Neutrophil (primary cell): Measurements from ENCODE around the gene L3MBTL3.
"Not testable (repeated sequence)": the region's sequence is repeated elsewhere in the genome, so short reads cannot be mapped to it uniquely, and the experiment has no call there.

Source experiments
- H3K27ac ChIP-seq: fragments of 200-600 bp; sonication (generic); 2 replicates; pipeline ENCODE4 v1.5.1; 2016; ENCODE audit warnings: mild to moderate bottlenecking, moderate library complexity
- H3K27me3 ChIP-seq: fragments of 200-600 bp; sonication (generic); 2 replicates; pipeline ENCODE4 v1.6.0; 2016; ENCODE audit warnings: mild to moderate bottlenecking
- H3K36me3 ChIP-seq: fragments of 200-600 bp; sonication (generic); 2 replicates; pipeline ENCODE4 v1.5.1; 2017
- H3K4me1 ChIP-seq, 2 experiments: fragments of 200-600 bp in 1 of 2; sonication (generic) in 1 of 2; 1 replicate in 1 of 2; 2 replicates in 1 of 2; pipeline versions ENCODE4 v1.5.1 to v1.6.1; 2013 to 2016; ENCODE audit warnings: low read depth in 1 of 2, low read length in 1 of 2, mild to moderate bottlenecking in 1 of 2, moderate library complexity in 1 of 2; ENCODE audit not compliant: control insufficient read depth in 1 of 2, insufficient read depth in 1 of 2
- H3K4me3 ChIP-seq, 2 experiments: fragments of 200-600 bp in 1 of 2; sonication (generic) in 1 of 2; 1 replicate in 1 of 2; 2 replicates in 1 of 2; pipeline ENCODE4 v1.5.1; 2013 to 2016; ENCODE audit warnings: low read depth in 1 of 2, low read length in 1 of 2, mild to moderate bottlenecking in 1 of 2, moderate library complexity in 1 of 2
- H3K9me3 ChIP-seq: fragments of 200-600 bp; sonication (generic); 2 replicates; pipeline ENCODE4 v1.5.1; 2016
- CTCF ChIP-seq: fragments of 200-600 bp; sonication (generic); IDR thresholded peaks from 2 replicates; pipeline ENCODE4 v1.5.1; 2016; ENCODE audit warnings: antibody characterized with exemption

Gene L3MBTL3

GRCh38 chr6:130164251-130164650 lies 145.9 kb downstream of the L3MBTL3 start:
- TF ChIP-seq CTCF: no peak
- H3K27me3 ChIP-seq: no peaks in the 10 kb centered on the region
- no peak overlapping the region for H3K4me3 ChIP-seq
- no peak overlapping the region for H3K27ac ChIP-seq
- no peaks in the 10 kb centered on the region for H3K9me3 ChIP-seq
- no peaks in the 10 kb centered on the region for H3K4me1 ChIP-seq
- no peaks in the 10 kb centered on the region for H3K36me3 ChIP-seq

GRCh38 chr6:130167655-130168054 lies 149.3 kb downstream of the L3MBTL3 start:
- H3K4me3 ChIP-seq: no peak overlapping the region
- TF ChIP-seq CTCF: no peak
- H3K36me3 ChIP-seq: no peaks in the 10 kb centered on the region
- no peak overlapping the region for H3K27ac ChIP-seq
- H3K9me3 ChIP-seq: no peaks in the 10 kb centered on the region
- no peaks in the 10 kb centered on the region for H3K27me3 ChIP-seq
- no peaks in the 10 kb centered on the region for H3K4me1 ChIP-seq

- H3K9me3 ChIP-seq, H3K27me3 ChIP-seq, H3K36me3 ChIP-seq, H3K27ac ChIP-seq, H3K4me3 ChIP-seq, H3K4me1 ChIP-seq: not testable (repeated sequence)
Measured at GRCh38 chr6:130170160-130170559, 151.8 kb downstream of the L3MBTL3 start.

GRCh38 chr6:130173377-130174004 lies 155.1 kb downstream of the L3MBTL3 start:
- H3K4me3 ChIP-seq, H3K9me3 ChIP-seq, H3K36me3 ChIP-seq, H3K4me1 ChIP-seq, H3K27ac ChIP-seq, H3K27me3 ChIP-seq: not testable (repeated sequence)

GRCh38 chr6:130176378-130176777 lies 158.0 kb downstream of the L3MBTL3 start:
- no peak for TF ChIP-seq CTCF
- H3K9me3 ChIP-seq: no peaks in the 10 kb centered on the region
- H3K36me3 ChIP-seq: no peaks in the 10 kb centered on the region
- no peaks in the 10 kb centered on the region for H3K4me1 ChIP-seq
- H3K27ac ChIP-seq: no peak overlapping the region
- H3K27me3 ChIP-seq: no peaks in the 10 kb centered on the region
- H3K4me3 ChIP-seq: no peak overlapping the region

- no peaks in the 10 kb centered on the region for H3K27me3 ChIP-seq
- no peak overlapping the region for H3K27ac ChIP-seq
- no peaks in the 10 kb centered on the region for H3K9me3 ChIP-seq
- H3K4me1 ChIP-seq: no peaks in the 10 kb centered on the region
- H3K36me3 ChIP-seq: no peaks in the 10 kb centered on the region
- TF ChIP-seq CTCF: no peak
- no peak overlapping the region for H3K4me3 ChIP-seq
Measured at GRCh38 chr6:130178692-130179091, 160.3 kb downstream of the L3MBTL3 start.

- Histone ChIP-seq H3K9me3 (no peaks in the 10 kb centered on the region), H3K27ac (no peak overlapping the region), H3K27me3 (no peaks in the 10 kb centered on the region), H3K36me3 (no peaks in the 10 kb centered on the region), H3K4me1 (no peaks in the 10 kb centered on the region), H3K4me3 (no peak overlapping the region)
- TF ChIP-seq CTCF: no peak
Measured at GRCh38 chr6:130182466-130182865, 164.1 kb downstream of the L3MBTL3 start.
